ENCODE measurements around the gene DPY30.

DNA sequence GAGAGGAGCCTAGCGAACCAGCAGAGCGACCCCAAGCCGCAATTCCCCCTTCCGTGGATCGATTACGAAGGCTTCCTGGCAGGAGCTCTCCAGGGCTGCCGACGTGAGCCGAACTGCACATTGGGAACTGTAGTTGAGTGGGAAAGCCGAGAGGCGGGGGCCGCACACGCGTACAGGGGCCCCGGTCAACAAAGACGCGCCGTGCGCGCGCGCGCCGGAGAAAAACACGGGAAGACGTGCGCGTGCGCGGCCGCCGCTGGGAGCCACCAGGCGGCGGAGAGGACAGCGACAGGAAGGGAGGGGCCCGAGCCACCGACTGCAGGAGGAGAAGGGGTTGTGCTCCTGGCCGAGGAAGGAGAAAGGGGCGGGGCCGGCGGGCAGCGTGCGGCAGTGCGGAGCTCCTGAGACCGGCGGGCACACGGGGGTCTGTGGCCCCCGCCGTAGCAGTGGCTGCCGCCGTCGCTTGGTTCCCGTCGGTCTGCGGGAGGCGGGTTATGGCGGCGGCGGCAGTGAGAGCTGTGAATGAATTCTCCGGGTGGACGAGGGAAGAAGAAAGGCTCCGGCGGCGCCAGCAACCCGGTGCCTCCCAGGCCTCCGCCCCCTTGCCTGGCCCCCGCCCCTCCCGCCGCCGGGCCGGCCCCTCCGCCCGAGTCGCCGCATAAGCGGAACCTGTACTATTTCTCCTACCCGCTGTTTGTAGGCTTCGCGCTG lies 23.9 kb upstream of the DPY30 start, which contains the start of gene SPAST:
- TF ChIP-seq, protein P1, sequence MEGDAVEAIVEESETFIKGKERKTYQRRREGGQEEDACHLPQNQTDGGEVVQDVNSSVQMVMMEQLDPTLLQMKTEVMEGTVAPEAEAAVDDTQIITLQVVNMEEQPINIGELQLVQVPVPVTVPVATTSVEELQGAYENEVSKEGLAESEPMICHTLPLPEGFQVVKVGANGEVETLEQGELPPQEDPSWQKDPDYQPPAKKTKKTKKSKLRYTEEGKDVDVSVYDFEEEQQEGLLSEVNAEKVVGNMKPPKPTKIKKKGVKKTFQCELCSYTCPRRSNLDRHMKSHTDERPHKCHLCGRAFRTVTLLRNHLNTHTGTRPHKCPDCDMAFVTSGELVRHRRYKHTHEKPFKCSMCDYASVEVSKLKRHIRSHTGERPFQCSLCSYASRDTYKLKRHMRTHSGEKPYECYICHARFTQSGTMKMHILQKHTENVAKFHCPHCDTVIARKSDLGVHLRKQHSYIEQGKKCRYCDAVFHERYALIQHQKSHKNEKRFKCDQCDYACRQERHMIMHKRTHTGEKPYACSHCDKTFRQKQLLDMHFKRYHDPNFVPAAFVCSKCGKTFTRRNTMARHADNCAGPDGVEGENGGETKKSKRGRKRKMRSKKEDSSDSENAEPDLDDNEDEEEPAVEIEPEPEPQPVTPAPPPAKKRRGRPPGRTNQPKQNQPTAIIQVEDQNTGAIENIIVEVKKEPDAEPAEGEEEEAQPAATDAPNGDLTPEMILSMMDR (IDR thresholded peaks at IDR 0.05), result peak; percentile 49 to 97 (median 91)
- TF ChIP-seq EP300 (IDR thresholded peaks at IDR 0.05), result peak in 1 of 4 donors; percentile 13
